H9 (cell line): ENCODE data around the gene SLC9A6. TPM values are rescaled to one million over a fixed set of nuclear protein-coding genes. Genes with fewer than 3 reads are reported as not detected.

Experiments used
- DNase-seq: peaks from one replicate; pipeline ENCODE4 v3.0.0-alpha.2; 2017
- H2AFZ ChIP-seq: one replicate; pipeline ENCODE4 v1.6.1; 2013; ENCODE audit warnings: mild to moderate bottlenecking, low read length, control low read depth, moderate library complexity
- H2AK5ac ChIP-seq: 2 replicates; pipeline ENCODE4 v1.6.1; 2013; ENCODE audit warnings: low read length, control low read depth, mixed read lengths; ENCODE audit not compliant: insufficient read length
- H2BK120ac ChIP-seq: one replicate; pipeline ENCODE4 v1.6.1; 2013; ENCODE audit warnings: low read depth, mild to moderate bottlenecking, low read length, control low read depth, inconsistent platforms; ENCODE audit not compliant: poor library complexity, severe bottlenecking
- H2BK12ac ChIP-seq: 2 replicates; pipeline ENCODE4 v1.6.1; 2013; ENCODE audit warnings: low read length, control low read depth, mixed read lengths, low read depth; ENCODE audit not compliant: insufficient read length
- H2BK15ac ChIP-seq: 2 replicates; pipeline ENCODE4 v1.6.1; 2013; ENCODE audit warnings: low read depth, low read length, control low read depth
- H2BK20ac ChIP-seq: one replicate; pipeline ENCODE4 v1.6.1; 2013; ENCODE audit warnings: low read depth, mild to moderate bottlenecking, low read length, control low read depth, inconsistent platforms; ENCODE audit not compliant: poor library complexity, severe bottlenecking
- H2BK5ac ChIP-seq: 2 replicates; pipeline ENCODE4 v1.6.1; 2013; ENCODE audit warnings: low read length, control low read depth, mixed read lengths; ENCODE audit not compliant: insufficient read length
- H3K14ac ChIP-seq: 2 replicates; pipeline ENCODE4 v1.6.1; 2013; ENCODE audit warnings: low read length, control low read depth; ENCODE audit not compliant: insufficient read depth
- H3K18ac ChIP-seq: 2 replicates; pipeline ENCODE4 v1.6.1; 2013; ENCODE audit warnings: low read depth, mild to moderate bottlenecking, mixed read lengths, low read length, control low read depth; ENCODE audit not compliant: insufficient read length
- H3K23ac ChIP-seq: 2 replicates; pipeline ENCODE4 v1.6.1; 2013; ENCODE audit warnings: low read length, control low read depth, mixed read lengths, low read depth; ENCODE audit not compliant: insufficient read length
- H3K23me2 ChIP-seq: 2 replicates; pipeline ENCODE4 v1.6.1; 2013; ENCODE audit warnings: low read depth, mild to moderate bottlenecking, mixed read lengths, low read length, control low read depth; ENCODE audit not compliant: insufficient read length, poor library complexity, severe bottlenecking
- H3K27ac ChIP-seq: 2 replicates; pipeline ENCODE4 v1.5.1; 2013; ENCODE audit warnings: low read length, control low read depth, mixed read lengths, low read depth; ENCODE audit not compliant: insufficient read length
- H3K27me3 ChIP-seq: 2 replicates; pipeline ENCODE4 v1.6.1; 2013; ENCODE audit warnings: low read length, control low read depth, inconsistent platforms; ENCODE audit not compliant: insufficient read depth
- H3K4ac ChIP-seq: 2 replicates; pipeline ENCODE4 v1.6.1; 2013; ENCODE audit warnings: low read depth, mild to moderate bottlenecking, control low read depth, inconsistent platforms, low read length, moderate library complexity
- H3K4me1 ChIP-seq: 2 replicates; pipeline ENCODE4 v1.6.1; 2013; ENCODE audit warnings: low read length, control low read depth, inconsistent platforms; ENCODE audit not compliant: insufficient read depth
- H3K4me2 ChIP-seq: 2 replicates; pipeline ENCODE4 v1.6.1; 2013; ENCODE audit warnings: low read length, control low read depth, mixed read lengths; ENCODE audit not compliant: insufficient read length, insufficient read depth
- H3K56ac ChIP-seq: 2 replicates; pipeline ENCODE4 v1.6.1; 2013; ENCODE audit warnings: low read depth, mild to moderate bottlenecking, mixed read lengths, low read length, control low read depth; ENCODE audit not compliant: insufficient read length
- H3K79me1 ChIP-seq: 2 replicates; pipeline ENCODE4 v1.6.1; 2013; ENCODE audit warnings: low read depth, mild to moderate bottlenecking, moderate library complexity, low read length, control low read depth, inconsistent platforms; ENCODE audit not compliant: insufficient read depth, poor library complexity, severe bottlenecking
- H3K79me2 ChIP-seq: 2 replicates; pipeline ENCODE4 v1.6.1; 2013; ENCODE audit warnings: low read length, control low read depth, inconsistent platforms; ENCODE audit not compliant: insufficient read depth
- H3K9ac ChIP-seq: 2 replicates; pipeline ENCODE4 v1.6.1; 2013; ENCODE audit warnings: low read length, control low read depth, mixed read lengths; ENCODE audit not compliant: insufficient read length; ENCODE audit errors: extremely low read depth
- H3K9me3 ChIP-seq: one replicate; pipeline ENCODE4 v1.6.1; 2013; ENCODE audit warnings: low read depth, low read length, inconsistent platforms; ENCODE audit not compliant: control insufficient read depth
- H3T11ph ChIP-seq: one replicate; pipeline ENCODE4 v1.6.1; 2013; ENCODE audit warnings: mild to moderate bottlenecking, low read length, control low read depth, inconsistent platforms
- H4K20me1 ChIP-seq: one replicate; pipeline ENCODE4 v1.6.1; 2013; ENCODE audit not compliant: control insufficient read depth, insufficient read length, insufficient read depth
- H4K5ac ChIP-seq: 2 replicates; pipeline ENCODE4 v1.6.1; 2013; ENCODE audit warnings: low read depth, mild to moderate bottlenecking, mixed read lengths, low read length, control low read depth; ENCODE audit not compliant: insufficient read length
- H4K8ac ChIP-seq: replicated peaks from 2 replicates; pipeline ENCODE4 v1.6.1; 2013; ENCODE audit warnings: low read length, control low read depth, mixed read lengths, low read depth; ENCODE audit not compliant: insufficient read length
- H4K91ac ChIP-seq: 2 replicates; pipeline ENCODE4 v1.6.1; 2013; ENCODE audit warnings: low read depth, mild to moderate bottlenecking, moderate library complexity, mixed read lengths, low read length, control low read depth; ENCODE audit not compliant: insufficient read length
- H3K27ac Mint-ChIP-seq, 3 experiments: 2 replicates in 2 of 3; 3 replicates in 1 of 3; pipeline ENCODE4 v1.8.0; 2020 to 2021; ENCODE audit warnings: mixed read lengths in 3 of 3, mild to moderate bottlenecking in 1 of 3, moderate library complexity in 1 of 3
- H3K27me3 Mint-ChIP-seq: 2 replicates; pipeline ENCODE4 v1.8.0; 2021; ENCODE audit warnings: low read depth, mild to moderate bottlenecking, moderate library complexity, mixed read lengths
- H3K36me3 Mint-ChIP-seq, 3 experiments: 2 replicates in 2 of 3; 3 replicates in 1 of 3; pipeline ENCODE4 v1.8.0; 2020 to 2021; ENCODE audit warnings: low read depth in 3 of 3, mixed read lengths in 3 of 3; ENCODE audit not compliant: insufficient read depth in 1 of 3
- H3K4me1 Mint-ChIP-seq, 2 experiments: 2 replicates each; pipeline ENCODE4 v1.8.0; 2020; ENCODE audit warnings: mixed read lengths in 2 of 2
- H3K4me3 Mint-ChIP-seq, 2 experiments: 2 replicates in 1 of 2; 3 replicates in 1 of 2; pipeline ENCODE4 v1.8.0; 2020 to 2021; ENCODE audit warnings: mild to moderate bottlenecking in 2 of 2, mixed read lengths in 2 of 2, moderate library complexity in 1 of 2
- H3K9me3 Mint-ChIP-seq, 2 experiments: 2 replicates in 1 of 2; 3 replicates in 1 of 2; pipeline ENCODE4 v1.8.0; 2020; ENCODE audit warnings: mild to moderate bottlenecking in 2 of 2, mixed read lengths in 2 of 2, moderate library complexity in 1 of 2
- CTCF ChIP-seq: fragments of 200-600 bp; sonication (generic); conservative IDR thresholded peaks from 3 replicates; pipeline ENCODE4 v1.8.0; 2021; ENCODE audit warnings: antibody characterized with exemption, mild to moderate bottlenecking
- WGBS: extraction: QIAGEN DNeasy Blood & Tissue Kit; methylation state at CpG from one replicate; pipeline ENCODE4 v1.1.7; 2013; ENCODE audit warnings: missing lambda C conversion rate, low lambda C conversion rate, mixed read lengths; ENCODE audit not compliant: insufficient read length; ENCODE audit errors: extremely low coverage; 5-methylcytosine and 5-hydroxymethylcytosine counted together
- total RNA-seq: library from RNA; stranded (reverse); gene quantifications from 2 replicates; pipeline ENCODE4 v1.2.1, GENCODE V29; 2021

The SLC9A6 gene
- total RNA-seq, 1 experiment from 2014 or later, result 12.3 TPM

GRCh38 chrX:136030303-136031191 is 45.3 kb downstream of the SLC9A6 start:
- no peak overlapping the region for H4K91ac ChIP-seq
- no peak overlapping the region for H2BK20ac ChIP-seq
- H4K5ac ChIP-seq, result no peak overlapping the region
- H3K4ac ChIP-seq, result no peak overlapping the region
- Mint-ChIP-seq H3K4me3 (no peak overlapping the region), H3K9me3 (peaks cover 49 to 58% of the 10 kb centered on the region in 2 experiments), H3K36me3 (peaks cover 0 to 19% (median 12%) of the 10 kb centered on the region in 3 experiments), H3K27ac (peak overlapping the region in 1 of 3 experiments; percentile 49; a peak in 1 of 7 replicates), H3K4me1 (no peaks in the 10 kb centered on the region), H3K27me3 (no peaks in the 10 kb centered on the region)
- H2BK120ac ChIP-seq, result no peak overlapping the region
- peaks cover 19% of the 10 kb centered on the region for H3K9me3 ChIP-seq
- H2AFZ ChIP-seq, result no peak overlapping the region
- H3K23ac ChIP-seq, result no peak overlapping the region
- H3T11ph ChIP-seq, result no peak overlapping the region
- no CpG with 5 or more reads among the region's 9 CpGs for WGBS
- no peak overlapping the region for H2AK5ac ChIP-seq
- H2BK12ac ChIP-seq, result no peak overlapping the region
- no peak overlapping the region for H4K8ac ChIP-seq
- no peak overlapping the region for H3K4me2 ChIP-seq
- no peaks in the 10 kb centered on the region for H3K4me1 ChIP-seq
- no peaks in the 10 kb centered on the region for H3K23me2 ChIP-seq
- no peak overlapping the region for H3K14ac ChIP-seq
- no peak for TF ChIP-seq CTCF
- no peaks in the 10 kb centered on the region for H3K79me2 ChIP-seq
- H4K20me1 ChIP-seq, result no peaks in the 10 kb centered on the region
- no peak for DNase-seq
- H3K79me1 ChIP-seq, result no peaks in the 10 kb centered on the region
- no peak overlapping the region for H3K9ac ChIP-seq
- no peak overlapping the region for H2BK5ac ChIP-seq
- H3K56ac ChIP-seq, result no peak overlapping the region
- no peak overlapping the region for H3K27ac ChIP-seq
- H2BK15ac ChIP-seq, result no peak overlapping the region
- no peaks in the 10 kb centered on the region for H3K27me3 ChIP-seq
- H3K18ac ChIP-seq, result no peak overlapping the region
